IgD-negative memory B cell (primary cell): ENCODE measurements around the gene PBLD. TPM values are rescaled to one million over a fixed set of nuclear protein-coding genes. Genes with fewer than 3 reads are reported as not detected.
"Not testable (repeated sequence)": the region's sequence is repeated elsewhere in the genome, so short reads cannot be mapped to it uniquely, and the experiment has no call there.

Source experiments
- H3K27ac Mint-ChIP-seq, 3 donors: one replicate each; pipeline ENCODE4 v1.8.0; 2020 to 2022; ENCODE audit warnings: mild to moderate bottlenecking in 3 of 3, mixed read lengths in 3 of 3, moderate library complexity in 1 of 3
- H3K27me3 Mint-ChIP-seq: one replicate; pipeline ENCODE4 v1.8.0; 2021; ENCODE audit warnings: mixed read lengths
- H3K36me3 Mint-ChIP-seq: one replicate; pipeline ENCODE4 v1.8.0; 2020; ENCODE audit warnings: mild to moderate bottlenecking, mixed read lengths
- H3K4me1 Mint-ChIP-seq, 3 donors: one replicate each; pipeline ENCODE4 v1.8.0; 2020 to 2022; ENCODE audit warnings: mixed read lengths in 3 of 3, mild to moderate bottlenecking in 1 of 3
- H3K4me3 Mint-ChIP-seq, 4 donors: one replicate each; pipeline ENCODE4 v1.8.0; 2020 to 2022; ENCODE audit warnings: mild to moderate bottlenecking in 4 of 4, mixed read lengths in 4 of 4, moderate library complexity in 3 of 4
- H3K9me3 Mint-ChIP-seq, 3 donors: one replicate each; pipeline ENCODE4 v1.8.0; 2020 to 2021; ENCODE audit warnings: mixed read lengths in 3 of 3, mild to moderate bottlenecking in 1 of 3
- polyA plus RNA-seq: library from polyadenylated mRNA; unstranded; fragments of 300-500 nt; fragmentation: Illumina TruSeq; gene quantifications from one replicate; pipeline ENCODE4 v1.2.3, GENCODE V29; 2021

Gene PBLD
- polyA plus RNA-seq, 1 donor from 2014 or later: 0.45 TPM

GRCh38 chr10:68336754-68337351 is 4.1 kb upstream of the PBLD start:
- Mint-ChIP-seq H3K9me3 (no peaks in the 10 kb centered on the region), H3K4me1 (peaks cover 35 to 48% (median 46%) of the 10 kb centered on the region in 3 donors), H3K27me3 (no peaks in the 10 kb centered on the region), H3K36me3 (peaks cover 3% of the 10 kb centered on the region), H3K27ac (peak overlapping the region in 1 of 3 donors; percentile 97), H3K4me3 (peak overlapping the region in 3 of 4 donors; percentile 62 to 84 (median 72))

- H3K4me1 Mint-ChIP-seq: peaks cover 44 to 57% (median 52%) of the 10 kb centered on the region in 3 donors
- no peaks in the 10 kb centered on the region for H3K27me3 Mint-ChIP-seq
- peak overlapping the region; percentile 92 to 100 (median 100) for H3K4me3 Mint-ChIP-seq
- peak overlapping the region; percentile 90 to 100 (median 97) for H3K27ac Mint-ChIP-seq
- H3K36me3 Mint-ChIP-seq: no peaks in the 10 kb centered on the region
- no peaks in the 10 kb centered on the region for H3K9me3 Mint-ChIP-seq
These were observed 2.1 kb upstream of the PBLD start for GRCh38 chr10:68334672-68335467.

- peak overlapping the region; percentile 97 to 100 (median 99) for H3K27ac Mint-ChIP-seq
- peak overlapping the region; percentile 92 to 100 (median 100) for H3K4me3 Mint-ChIP-seq
- no peaks in the 10 kb centered on the region for H3K27me3 Mint-ChIP-seq
- H3K9me3 Mint-ChIP-seq: no peaks in the 10 kb centered on the region
- no peaks in the 10 kb centered on the region for H3K36me3 Mint-ChIP-seq
- peaks cover 44 to 57% (median 48%) of the 10 kb centered on the region in 3 donors for H3K4me1 Mint-ChIP-seq
These were observed 1.0 kb upstream of the PBLD start for GRCh38 chr10:68333440-68334431.

DNA sequence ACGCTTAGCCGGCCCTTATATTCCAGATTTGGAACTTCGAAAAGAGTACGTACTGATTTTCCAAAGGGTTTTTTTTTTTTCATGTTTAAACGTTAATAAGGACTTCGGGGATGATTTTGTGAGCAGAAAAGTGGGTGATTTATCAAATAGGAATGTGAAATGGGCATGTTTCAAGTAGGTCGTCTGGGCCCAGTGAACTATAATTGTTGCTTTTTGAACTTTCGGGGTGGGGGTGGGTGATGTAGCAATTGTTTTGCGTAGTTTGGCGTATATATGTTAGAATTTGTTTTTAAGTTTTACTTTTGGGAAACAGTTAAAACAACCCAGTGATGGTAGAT is 299 bp upstream of the PBLD start:
- Mint-ChIP-seq H3K27me3 (no peaks in the 10 kb centered on the region), H3K36me3 (no peaks in the 10 kb centered on the region), H3K4me1 (peaks cover 49 to 63% (median 51%) of the 10 kb centered on the region in 3 donors), H3K27ac (peak overlapping the region; percentile 97 to 100 (median 99)), H3K4me3 (peak overlapping the region; percentile 92 to 100 (median 100)), H3K9me3 (peaks cover 0 to 4% (median 0%) of the 10 kb centered on the region in 3 donors)

DNA sequence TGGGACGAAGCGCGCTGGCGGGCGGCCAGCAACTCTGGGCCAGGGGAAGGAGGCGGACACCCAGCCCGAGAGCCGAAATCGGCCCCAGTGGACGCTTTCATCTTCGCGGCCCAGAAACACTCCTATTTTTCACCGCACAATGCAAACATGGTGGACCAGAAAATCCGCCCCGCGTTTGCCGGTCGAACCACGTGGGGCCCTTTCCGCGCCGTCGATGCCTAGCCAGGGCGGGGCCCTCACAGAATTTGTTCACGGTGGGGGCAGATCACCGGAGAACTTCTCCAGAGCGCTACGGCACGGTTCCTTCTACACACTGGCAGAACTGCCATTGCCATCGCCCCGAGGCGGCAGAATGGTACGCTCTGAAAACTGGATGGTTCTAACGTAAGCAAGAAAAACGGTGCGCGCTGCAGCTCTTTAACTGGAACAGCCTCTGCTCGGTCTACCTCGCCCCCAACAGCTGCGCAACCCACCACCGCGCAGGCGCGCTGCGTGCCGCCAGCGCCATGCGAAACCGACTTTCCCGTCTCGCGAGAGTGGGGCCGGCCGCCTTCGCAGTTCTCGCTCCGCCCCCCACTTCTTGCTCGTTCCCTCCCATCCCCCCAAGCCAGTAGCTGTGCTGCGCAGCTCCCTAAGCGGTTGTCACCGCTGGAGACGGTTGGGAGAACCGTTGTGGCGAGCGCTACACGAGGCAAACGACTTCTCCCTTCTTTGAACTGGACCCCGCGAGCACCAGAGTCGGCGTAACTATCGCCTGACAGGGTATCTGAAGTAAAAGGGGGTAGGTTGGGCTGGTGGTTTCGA is 1.1 kb downstream of the PBLD start, which contains the start of gene HNRNPH3:
TSS of gene HNRNPH3 (plus strand) at position 610 of the 804 bp plus-strand sequence. CDS start 5,158 bp downstream, outside the sequence.
- H3K27me3 Mint-ChIP-seq: no peaks in the 10 kb centered on the region
- peak within 1 kb of the TSS; percentile 97 to 100 (median 99) for H3K27ac Mint-ChIP-seq
- peak within 1 kb of the TSS; percentile 92 to 100 (median 100) for H3K4me3 Mint-ChIP-seq
- H3K36me3 Mint-ChIP-seq: no peaks in the 10 kb centered on the region
- H3K9me3 Mint-ChIP-seq: peaks cover 0 to 4% (median 0%) of the 10 kb centered on the region in 3 donors
- H3K4me1 Mint-ChIP-seq: peaks cover 40 to 51% (median 43%) of the 10 kb centered on the region in 3 donors

- peaks cover 0 to 4% (median 0%) of the 10 kb centered on the region in 3 donors for H3K9me3 Mint-ChIP-seq
- H3K4me1 Mint-ChIP-seq: peaks cover 34 to 45% (median 36%) of the 10 kb centered on the region in 3 donors
- H3K27me3 Mint-ChIP-seq: no peaks in the 10 kb centered on the region
These were observed 1.8 kb downstream of the PBLD start for GRCh38 chr10:68330852-68331454.

GRCh38 chr10:68329506-68329861 is 3.2 kb downstream of the PBLD start:
- peaks cover 24 to 33% (median 24%) of the 10 kb centered on the region in 3 donors for H3K4me1 Mint-ChIP-seq
- H3K9me3 Mint-ChIP-seq: peaks cover 0 to 4% (median 2%) of the 10 kb centered on the region in 3 donors
- H3K27me3 Mint-ChIP-seq: no peaks in the 10 kb centered on the region
- peak overlapping the region in 1 of 4 donors; percentile 92 for H3K4me3 Mint-ChIP-seq
- peak overlapping the region in 1 of 3 donors; percentile 97 for H3K27ac Mint-ChIP-seq
- H3K36me3 Mint-ChIP-seq: peaks cover 5% of the 10 kb centered on the region

More at GRCh38 chr10:68330852-68331454, 1.8 kb downstream of the PBLD start:
- Mint-ChIP-seq H3K27ac (peak overlapping the region; percentile 97 to 100 (median 99)), H3K36me3 (no peaks in the 10 kb centered on the region), H3K4me3 (peak overlapping the region; percentile 92 to 100 (median 100))

- Mint-ChIP-seq H3K4me1 (peaks cover 15 to 19% (median 16%) of the 10 kb centered on the region in 3 donors), H3K36me3 (peaks cover 5% of the 10 kb centered on the region), H3K27me3 (no peaks in the 10 kb centered on the region), H3K4me3 (peak overlapping the region; percentile 21 to 69 (median 42)), H3K9me3 (peaks cover 0 to 4% (median 2%) of the 10 kb centered on the region in 3 donors), H3K27ac (peak overlapping the region; percentile 64 to 97 (median 82))
These were observed 4.6 kb downstream of the PBLD start for GRCh38 chr10:68327889-68328786.

- not testable (repeated sequence) for H3K4me3 Mint-ChIP-seq, H3K4me1 Mint-ChIP-seq, H3K36me3 Mint-ChIP-seq, H3K27ac Mint-ChIP-seq, H3K27me3 Mint-ChIP-seq, H3K9me3 Mint-ChIP-seq
These were observed 8.3 kb downstream of the PBLD start for GRCh38 chr10:68324396-68324795.

GRCh38 chr10:68318331-68319059 is 14.2 kb downstream of the PBLD start:
- Mint-ChIP-seq H3K4me3 (no peak overlapping the region), H3K36me3 (peaks cover 5% of the 10 kb centered on the region), H3K9me3 (peaks cover 2 to 13% (median 11%) of the 10 kb centered on the region in 3 donors), H3K27ac (no peak overlapping the region), H3K27me3 (no peaks in the 10 kb centered on the region), H3K4me1 (peaks cover 0 to 4% (median 2%) of the 10 kb centered on the region in 3 donors)

GRCh38 chr10:68315582-68315981 is 17.1 kb downstream of the PBLD start:
- peaks cover 5% of the 10 kb centered on the region for H3K36me3 Mint-ChIP-seq
- peaks cover 2 to 13% (median 11%) of the 10 kb centered on the region in 3 donors for H3K9me3 Mint-ChIP-seq
- H3K27me3 Mint-ChIP-seq: no peaks in the 10 kb centered on the region
- H3K27ac Mint-ChIP-seq: peak overlapping the region in 1 of 3 donors; percentile 88
- no peak overlapping the region for H3K4me3 Mint-ChIP-seq
- H3K4me1 Mint-ChIP-seq: peaks cover 0 to 4% (median 2%) of the 10 kb centered on the region in 3 donors

DNA sequence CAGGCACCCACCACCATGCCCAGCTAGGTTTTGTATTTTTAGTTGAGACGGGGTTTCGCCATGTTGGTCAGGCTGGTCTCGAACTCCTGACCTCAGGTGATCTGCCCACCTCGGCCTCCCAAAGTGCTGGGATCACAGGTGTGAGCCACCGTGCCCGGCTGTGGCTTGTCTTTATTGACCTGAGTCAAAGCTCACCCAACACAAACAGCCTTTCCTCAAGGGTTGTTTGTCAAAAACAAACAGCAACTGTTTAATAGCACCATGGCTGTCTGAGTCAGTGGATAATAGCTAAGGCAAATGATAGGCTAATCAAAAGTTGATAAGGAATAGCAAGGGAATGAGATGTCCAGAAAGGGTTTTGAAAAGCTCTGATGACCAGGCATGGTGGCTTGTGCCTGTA is 17.8 kb downstream of the PBLD start:
- H3K36me3 Mint-ChIP-seq, H3K4me3 Mint-ChIP-seq, H3K4me1 Mint-ChIP-seq, H3K27ac Mint-ChIP-seq, H3K27me3 Mint-ChIP-seq: not testable (repeated sequence)
- H3K9me3 Mint-ChIP-seq: peaks cover 2 to 13% (median 11%) of the 10 kb centered on the region in 3 donors
